Loucy (cell line): Measurements from ENCODE around the gene ZNF44.

Source experiments
- CTCF ChIP-seq: fragments of 200-600 bp; sonication (generic); conservative IDR thresholded peaks from 2 replicates; pipeline ENCODE4 v1.5.1; 2014; ENCODE audit warnings: mild to moderate bottlenecking, antibody characterized with exemption, low read length
- EZH2phosphoT487 ChIP-seq: fragments of 200-600 bp; IDR thresholded peaks from 2 replicates; pipeline ENCODE4 v1.6.1; 2018; ENCODE audit warnings: antibody characterized with exemption, mild to moderate bottlenecking, moderate library complexity, borderline replicate concordance

GRCh38 chr19:12294249-12295158 lies at the start of gene ZNF44:
- TF ChIP-seq CTCF (no peak), EZH2phosphoT487 (no peak)
